Ishikawa (cell line): Measurements from ENCODE around the gene NXN.

Experiments
- CREB1 ChIP-seq: IDR thresholded peaks from 2 replicates; pipeline ENCODE4 v1.6.1; 2012; ENCODE audit warnings: low read depth
- EP300 ChIP-seq: IDR thresholded peaks from 2 replicates; pipeline ENCODE4 v1.6.1; 2012; ENCODE audit warnings: borderline replicate concordance
- FOXM1 ChIP-seq: IDR thresholded peaks from 2 replicates; pipeline ENCODE4 v1.6.1; 2012; ENCODE audit warnings: low read depth, borderline replicate concordance
- TAF1 ChIP-seq: IDR thresholded peaks from 2 replicates; pipeline ENCODE4 v1.6.1; 2012; ENCODE audit warnings: low read depth, mild to moderate bottlenecking
- YY1 ChIP-seq: IDR thresholded peaks from 2 replicates; pipeline ENCODE4 v1.6.1; 2012; ENCODE audit warnings: low read depth
- TF ChIP-seq, protein P1 (sequence below): IDR thresholded peaks from 2 replicates; pipeline ENCODE4 v1.6.1; 2012

DNA sequence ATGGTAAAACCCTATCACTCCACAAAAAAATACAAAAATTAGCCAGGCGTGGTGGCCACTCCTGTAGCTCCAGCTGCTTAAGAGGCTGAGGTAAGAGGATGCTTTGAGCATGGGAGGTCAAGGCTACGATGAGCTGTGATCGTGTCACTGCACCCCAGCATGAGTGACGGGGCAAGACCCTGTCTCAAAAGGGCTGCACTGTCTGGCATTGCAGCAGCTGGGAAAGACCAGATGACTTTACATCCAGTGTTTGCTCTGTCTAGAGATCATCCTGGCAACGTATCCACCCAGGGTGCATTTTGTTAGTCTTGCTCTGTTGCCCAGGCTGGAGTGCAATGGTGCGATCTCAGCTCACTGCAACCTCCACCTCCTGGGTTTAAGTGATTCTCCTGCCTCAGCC, 145.4 kb downstream of the NXN start:
- TF ChIP-seq TAF1 (no peak), FOXM1 (no peak), CREB1 (no peak), YY1 (no peak), EP300 (no peak)
- TF ChIP-seq, protein P1, sequence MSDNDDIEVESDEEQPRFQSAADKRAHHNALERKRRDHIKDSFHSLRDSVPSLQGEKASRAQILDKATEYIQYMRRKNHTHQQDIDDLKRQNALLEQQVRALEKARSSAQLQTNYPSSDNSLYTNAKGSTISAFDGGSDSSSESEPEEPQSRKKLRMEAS = no peak
